H1 (cell line): ENCODE data around the gene EME2. TPM values are rescaled to one million over a fixed set of nuclear protein-coding genes. Genes with fewer than 3 reads are reported as not detected.

Experiments used
- polyA plus RNA-seq, 7 experiments: library from polyadenylated mRNA; depleted of rRNA in 3 of 7; stranded (reverse) in 5 of 7; unstranded in 2 of 7; fragments of >200 nt in 5 of 7; fragments of 200-250 nt in 2 of 7; gene quantifications; 1 replicate in 5 of 7; 2 replicates in 1 of 7; 4 replicates in 1 of 7; pipeline versions ENCODE4 v1.2.1 to v1.2.3, GENCODE V29; 2011 to 2013; ENCODE audit warnings: missing spikeins in 2 of 7, mixed read lengths in 2 of 7
- total RNA-seq: library from RNA; stranded (reverse); fragmentation: NEBNext Ultra II Directional; extraction: Animal tissue kit (Norgen Biotek cat#: 25700); gene quantifications from 2 replicates; pipeline ENCODE4 v1.2.1, GENCODE V29; 2021
- TF ChIP-seq, protein P1 (sequence below): fragments of 300-600 bp; sonication (generic); IDR thresholded peaks from 2 replicates; pipeline ENCODE4 v1.7.1; 2012; ENCODE audit warnings: low read length, moderate library complexity, mild to moderate bottlenecking, inconsistent platforms; ENCODE audit not compliant: insufficient replicate concordance
- TF ChIP-seq, protein P2 (sequence below): IDR thresholded peaks from 2 replicates; pipeline ENCODE4 v1.6.1; 2012; ENCODE audit warnings: inconsistent platforms

Gene EME2
- total and polyA plus RNA-seq, 2 of the 8 experiments (the other 6 are each of a cell fraction or from before 2014, with no cell fraction given): 13.1 to 19.7 TPM

DNA sequence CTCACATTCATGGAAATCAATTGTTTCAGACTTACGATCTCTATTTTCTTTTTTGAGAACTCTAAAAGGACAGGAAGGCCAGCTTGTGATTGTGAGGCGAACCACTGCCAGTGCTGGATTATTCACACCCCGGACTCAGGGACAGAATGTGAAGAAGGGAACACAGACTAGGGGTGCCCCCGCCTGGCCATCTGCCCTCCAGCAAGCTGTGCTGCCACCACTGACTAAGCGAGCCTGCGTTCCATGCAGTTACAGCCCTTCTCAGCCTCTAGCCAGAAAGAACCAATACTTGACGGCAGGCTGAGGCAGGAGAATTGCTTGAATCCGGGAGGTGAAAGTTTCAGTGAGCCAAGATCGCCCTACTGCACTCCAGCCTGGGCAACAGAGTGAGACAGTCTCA lies 51.2 kb downstream of the EME2 start (continued):
- TF ChIP-seq, protein P1, sequence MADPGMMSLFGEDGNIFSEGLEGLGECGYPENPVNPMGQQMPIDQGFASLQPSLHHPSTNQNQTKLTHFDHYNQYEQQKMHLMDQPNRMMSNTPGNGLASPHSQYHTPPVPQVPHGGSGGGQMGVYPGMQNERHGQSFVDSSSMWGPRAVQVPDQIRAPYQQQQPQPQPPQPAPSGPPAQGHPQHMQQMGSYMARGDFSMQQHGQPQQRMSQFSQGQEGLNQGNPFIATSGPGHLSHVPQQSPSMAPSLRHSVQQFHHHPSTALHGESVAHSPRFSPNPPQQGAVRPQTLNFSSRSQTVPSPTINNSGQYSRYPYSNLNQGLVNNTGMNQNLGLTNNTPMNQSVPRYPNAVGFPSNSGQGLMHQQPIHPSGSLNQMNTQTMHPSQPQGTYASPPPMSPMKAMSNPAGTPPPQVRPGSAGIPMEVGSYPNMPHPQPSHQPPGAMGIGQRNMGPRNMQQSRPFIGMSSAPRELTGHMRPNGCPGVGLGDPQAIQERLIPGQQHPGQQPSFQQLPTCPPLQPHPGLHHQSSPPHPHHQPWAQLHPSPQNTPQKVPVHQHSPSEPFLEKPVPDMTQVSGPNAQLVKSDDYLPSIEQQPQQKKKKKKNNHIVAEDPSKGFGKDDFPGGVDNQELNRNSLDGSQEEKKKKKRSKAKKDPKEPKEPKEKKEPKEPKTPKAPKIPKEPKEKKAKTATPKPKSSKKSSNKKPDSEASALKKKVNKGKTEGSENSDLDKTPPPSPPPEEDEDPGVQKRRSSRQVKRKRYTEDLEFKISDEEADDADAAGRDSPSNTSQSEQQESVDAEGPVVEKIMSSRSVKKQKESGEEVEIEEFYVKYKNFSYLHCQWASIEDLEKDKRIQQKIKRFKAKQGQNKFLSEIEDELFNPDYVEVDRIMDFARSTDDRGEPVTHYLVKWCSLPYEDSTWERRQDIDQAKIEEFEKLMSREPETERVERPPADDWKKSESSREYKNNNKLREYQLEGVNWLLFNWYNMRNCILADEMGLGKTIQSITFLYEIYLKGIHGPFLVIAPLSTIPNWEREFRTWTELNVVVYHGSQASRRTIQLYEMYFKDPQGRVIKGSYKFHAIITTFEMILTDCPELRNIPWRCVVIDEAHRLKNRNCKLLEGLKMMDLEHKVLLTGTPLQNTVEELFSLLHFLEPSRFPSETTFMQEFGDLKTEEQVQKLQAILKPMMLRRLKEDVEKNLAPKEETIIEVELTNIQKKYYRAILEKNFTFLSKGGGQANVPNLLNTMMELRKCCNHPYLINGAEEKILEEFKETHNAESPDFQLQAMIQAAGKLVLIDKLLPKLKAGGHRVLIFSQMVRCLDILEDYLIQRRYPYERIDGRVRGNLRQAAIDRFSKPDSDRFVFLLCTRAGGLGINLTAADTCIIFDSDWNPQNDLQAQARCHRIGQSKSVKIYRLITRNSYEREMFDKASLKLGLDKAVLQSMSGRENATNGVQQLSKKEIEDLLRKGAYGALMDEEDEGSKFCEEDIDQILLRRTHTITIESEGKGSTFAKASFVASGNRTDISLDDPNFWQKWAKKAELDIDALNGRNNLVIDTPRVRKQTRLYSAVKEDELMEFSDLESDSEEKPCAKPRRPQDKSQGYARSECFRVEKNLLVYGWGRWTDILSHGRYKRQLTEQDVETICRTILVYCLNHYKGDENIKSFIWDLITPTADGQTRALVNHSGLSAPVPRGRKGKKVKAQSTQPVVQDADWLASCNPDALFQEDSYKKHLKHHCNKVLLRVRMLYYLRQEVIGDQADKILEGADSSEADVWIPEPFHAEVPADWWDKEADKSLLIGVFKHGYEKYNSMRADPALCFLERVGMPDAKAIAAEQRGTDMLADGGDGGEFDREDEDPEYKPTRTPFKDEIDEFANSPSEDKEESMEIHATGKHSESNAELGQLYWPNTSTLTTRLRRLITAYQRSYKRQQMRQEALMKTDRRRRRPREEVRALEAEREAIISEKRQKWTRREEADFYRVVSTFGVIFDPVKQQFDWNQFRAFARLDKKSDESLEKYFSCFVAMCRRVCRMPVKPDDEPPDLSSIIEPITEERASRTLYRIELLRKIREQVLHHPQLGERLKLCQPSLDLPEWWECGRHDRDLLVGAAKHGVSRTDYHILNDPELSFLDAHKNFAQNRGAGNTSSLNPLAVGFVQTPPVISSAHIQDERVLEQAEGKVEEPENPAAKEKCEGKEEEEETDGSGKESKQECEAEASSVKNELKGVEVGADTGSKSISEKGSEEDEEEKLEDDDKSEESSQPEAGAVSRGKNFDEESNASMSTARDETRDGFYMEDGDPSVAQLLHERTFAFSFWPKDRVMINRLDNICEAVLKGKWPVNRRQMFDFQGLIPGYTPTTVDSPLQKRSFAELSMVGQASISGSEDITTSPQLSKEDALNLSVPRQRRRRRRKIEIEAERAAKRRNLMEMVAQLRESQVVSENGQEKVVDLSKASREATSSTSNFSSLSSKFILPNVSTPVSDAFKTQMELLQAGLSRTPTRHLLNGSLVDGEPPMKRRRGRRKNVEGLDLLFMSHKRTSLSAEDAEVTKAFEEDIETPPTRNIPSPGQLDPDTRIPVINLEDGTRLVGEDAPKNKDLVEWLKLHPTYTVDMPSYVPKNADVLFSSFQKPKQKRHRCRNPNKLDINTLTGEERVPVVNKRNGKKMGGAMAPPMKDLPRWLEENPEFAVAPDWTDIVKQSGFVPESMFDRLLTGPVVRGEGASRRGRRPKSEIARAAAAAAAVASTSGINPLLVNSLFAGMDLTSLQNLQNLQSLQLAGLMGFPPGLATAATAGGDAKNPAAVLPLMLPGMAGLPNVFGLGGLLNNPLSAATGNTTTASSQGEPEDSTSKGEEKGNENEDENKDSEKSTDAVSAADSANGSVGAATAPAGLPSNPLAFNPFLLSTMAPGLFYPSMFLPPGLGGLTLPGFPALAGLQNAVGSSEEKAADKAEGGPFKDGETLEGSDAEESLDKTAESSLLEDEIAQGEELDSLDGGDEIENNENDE: no peak
- TF ChIP-seq, protein P2, sequence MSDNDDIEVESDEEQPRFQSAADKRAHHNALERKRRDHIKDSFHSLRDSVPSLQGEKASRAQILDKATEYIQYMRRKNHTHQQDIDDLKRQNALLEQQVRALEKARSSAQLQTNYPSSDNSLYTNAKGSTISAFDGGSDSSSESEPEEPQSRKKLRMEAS: peak; percentile 35; the same call in 1 of the 2 replicates
